H1 (cell line): ENCODE measurements around the gene NUDT19. TPM values are rescaled to one million over a fixed set of nuclear protein-coding genes. Genes with fewer than 3 reads are reported as not detected.

Source experiments
- CTCF ChIA-PET: fragments of 300-600 bp; sonication (Branson Sonifier 250); formaldehyde crosslinking; loops from one replicate; lab custom pipeline; 2021; ENCODE audit not compliant: partially characterized antibody; lab: Charles Lee
- POLR2A ChIA-PET: fragments of 300-600 bp; sonication (Branson Sonifier 250); formaldehyde crosslinking; loops from one replicate; lab custom pipeline; 2021; ENCODE audit warnings: inconsistent platforms; ENCODE audit not compliant: partially characterized antibody; lab: Charles Lee
- DNase-seq, 2 experiments: peaks; one replicate each; pipeline versions ENCODE4 v3.0.0 to v3.0.0-alpha.2; 2010 to 2022; ENCODE audit warnings: low spot score in 2 of 2, low read depth in 1 of 2, mixed read lengths in 1 of 2
- FAIRE-seq: peaks from 2 replicates; lab custom pipeline; 2011; peaks lifted over from hg19 to GRCh38; lab: Jason Lieb, UNC
- H2AFZ ChIP-seq: 2 replicates; pipeline ENCODE4 v1.8.1; 2012; ENCODE audit warnings: low read length, inconsistent platforms
- H2AK5ac ChIP-seq: 2 replicates; pipeline ENCODE4 v1.6.1; 2013; ENCODE audit warnings: low read depth, low read length
- H2BK120ac ChIP-seq: replicated peaks from 2 replicates; pipeline ENCODE3; 2013; ENCODE audit warnings: low read depth, low read length, inconsistent platforms
- H2BK12ac ChIP-seq: 2 replicates; pipeline ENCODE4 v1.6.1; 2013; ENCODE audit warnings: low read depth, low read length
- H2BK15ac ChIP-seq: 2 replicates; pipeline ENCODE4 v1.6.1; 2013; ENCODE audit warnings: low read length
- H2BK20ac ChIP-seq: 2 replicates; pipeline ENCODE4 v1.6.1; 2013; ENCODE audit warnings: low read length
- H2BK5ac ChIP-seq: 2 replicates; pipeline ENCODE4 v1.6.1; 2013; ENCODE audit warnings: low read depth, low read length
- H3K14ac ChIP-seq: 2 replicates; pipeline ENCODE4 v1.6.1; 2013; ENCODE audit warnings: inconsistent platforms; ENCODE audit not compliant: insufficient read length
- H3K18ac ChIP-seq: 2 replicates; pipeline ENCODE4 v1.6.1; 2013; ENCODE audit warnings: low read length; ENCODE audit errors: extremely low read depth
- H3K23ac ChIP-seq: 2 replicates; pipeline ENCODE4 v1.6.1; 2013; ENCODE audit warnings: inconsistent platforms; ENCODE audit not compliant: insufficient read length
- H3K23me2 ChIP-seq: 2 replicates; pipeline ENCODE4 v1.6.1; 2013; ENCODE audit warnings: low read depth, low read length
- H3K27ac ChIP-seq: 2 replicates; pipeline ENCODE4 v1.6.1; 2011; ENCODE audit warnings: low read depth, low read length, inconsistent platforms
- H3K27me3 ChIP-seq, 4 experiments: replicated peaks in 1 of 4; 1 replicate in 1 of 4; 2 replicates in 3 of 4; pipeline versions ENCODE4 v1.6.1 to v1.8.1; 2011 to 2013; ENCODE audit warnings: low read length in 3 of 4, mild to moderate bottlenecking in 3 of 4, inconsistent platforms in 2 of 4, mixed read lengths in 2 of 4, moderate library complexity in 1 of 4; ENCODE audit not compliant: control insufficient read depth in 3 of 4, insufficient read depth in 3 of 4; ENCODE audit errors: extremely low read depth in 1 of 4
- H3K36me3 ChIP-seq, 4 experiments: 2 replicates each; pipeline versions ENCODE4 v1.6.1 to v1.8.1; 2011 to 2013; ENCODE audit warnings: mild to moderate bottlenecking in 4 of 4, low read length in 3 of 4, moderate library complexity in 2 of 4, control low read depth in 1 of 4, inconsistent platforms in 1 of 4; ENCODE audit not compliant: insufficient read depth in 4 of 4, control insufficient read depth in 2 of 4
- H3K4ac ChIP-seq: replicated peaks from 2 replicates; pipeline ENCODE3; 2013; ENCODE audit warnings: low read length, low read depth, mixed read lengths, inconsistent platforms; ENCODE audit not compliant: insufficient read length
- H3K4me1 ChIP-seq, 4 experiments: replicated peaks in 1 of 4; 1 replicate in 1 of 4; 2 replicates in 3 of 4; pipeline versions ENCODE4 v1.6.1 to v1.8.1; 2011 to 2013; ENCODE audit warnings: low read length in 3 of 4, inconsistent platforms in 2 of 4, mixed read lengths in 1 of 4; ENCODE audit not compliant: insufficient read depth in 4 of 4, control insufficient read depth in 3 of 4
- H3K4me2 ChIP-seq, 2 experiments: 2 replicates each; pipeline versions ENCODE4 v1.6.1 to v1.8.1; 2011 to 2013; ENCODE audit warnings: low read depth in 2 of 2, low read length in 2 of 2, control low read depth in 1 of 2, inconsistent platforms in 1 of 2, mild to moderate bottlenecking in 1 of 2; ENCODE audit not compliant: insufficient read depth in 1 of 2
- H3K4me3 ChIP-seq, 4 experiments: fragments of 200-600, 300-600 bp in 1 of 4; sonication (generic), shearing (Covaris generic), sonication (Bioruptor Twin) in 1 of 4; 2 replicates each; pipeline versions ENCODE4 v1.5.1 to v1.8.1; 2011 to 2016; ENCODE audit warnings: low read length in 4 of 4, low read depth in 3 of 4, control low read depth in 2 of 4, inconsistent platforms in 2 of 4, mild to moderate bottlenecking in 2 of 4, mixed read lengths in 1 of 4, moderate library complexity in 1 of 4; ENCODE audit not compliant: insufficient read depth in 2 of 4; ENCODE audit errors: extremely low read depth in 1 of 4
- H3K56ac ChIP-seq: replicated peaks from 2 replicates; pipeline ENCODE3; 2013; ENCODE audit warnings: low read depth, mild to moderate bottlenecking, mixed read lengths, low read length, inconsistent platforms; ENCODE audit not compliant: insufficient read length
- H3K79me1 ChIP-seq: 2 replicates; pipeline ENCODE4 v1.6.1; 2013; ENCODE audit warnings: low read depth, low read length, control low read depth
- H3K79me2 ChIP-seq, 2 experiments: 2 replicates each; pipeline versions ENCODE4 v1.6.1 to v1.8.1; 2012 to 2013; ENCODE audit warnings: low read length in 2 of 2, mild to moderate bottlenecking in 2 of 2, inconsistent platforms in 1 of 2; ENCODE audit not compliant: insufficient read depth in 2 of 2, control insufficient read depth in 1 of 2
- H3K9ac ChIP-seq, 4 experiments: replicated peaks in 1 of 4; 1 replicate in 1 of 4; 2 replicates in 3 of 4; pipeline versions ENCODE4 v1.6.1 to v1.8.1; 2011 to 2013; ENCODE audit warnings: low read depth in 3 of 4, low read length in 3 of 4, control low read depth in 2 of 4, mild to moderate bottlenecking in 2 of 4, moderate library complexity in 2 of 4, inconsistent platforms in 1 of 4; ENCODE audit errors: extremely low read depth in 1 of 4
- H3K9me3 ChIP-seq, 2 experiments: 2 replicates each; pipeline versions ENCODE4 v1.6.1 to v1.8.1; 2012 to 2013; ENCODE audit warnings: mild to moderate bottlenecking in 2 of 2, moderate library complexity in 2 of 2, control low read depth in 1 of 2, inconsistent platforms in 1 of 2, low read depth in 1 of 2, low read length in 1 of 2, mixed read lengths in 1 of 2; ENCODE audit not compliant: insufficient read depth in 2 of 2
- H4K20me1 ChIP-seq, 2 experiments: replicated peaks in 1 of 2; 2 replicates each; pipeline versions ENCODE3 to v1.8.1; 2011 to 2013; ENCODE audit warnings: inconsistent platforms in 2 of 2, low read length in 2 of 2, mild to moderate bottlenecking in 1 of 2; ENCODE audit not compliant: insufficient read depth in 2 of 2, control insufficient read depth in 1 of 2
- H4K5ac ChIP-seq: 2 replicates; pipeline ENCODE4 v1.6.1; 2013; ENCODE audit warnings: low read length, low read depth, mixed read lengths, inconsistent platforms; ENCODE audit not compliant: insufficient read length
- H4K8ac ChIP-seq: 2 replicates; pipeline ENCODE4 v1.8.0; 2013; ENCODE audit warnings: mild to moderate bottlenecking, moderate library complexity, low read length, inconsistent platforms; ENCODE audit not compliant: insufficient read depth; ENCODE audit errors: extremely low read depth
- H4K91ac ChIP-seq: replicated peaks from 2 replicates; pipeline ENCODE3; 2013; ENCODE audit warnings: low read length, mixed read lengths, inconsistent platforms; ENCODE audit not compliant: insufficient read length
- GABPA ChIP-seq: IDR thresholded peaks from 2 replicates; pipeline ENCODE4 v1.6.1; 2011; ENCODE audit warnings: mild to moderate bottlenecking, low read length, moderate library complexity, borderline replicate concordance; ENCODE audit not compliant: insufficient read depth
- PHF8 ChIP-seq: fragments of 200-600 bp; sonication (generic); conservative IDR thresholded peaks from 2 replicates; pipeline ENCODE4 v1.7.1; 2012; ENCODE audit warnings: low read depth, mild to moderate bottlenecking, inconsistent platforms, low read length, moderate library complexity
- SIRT6 ChIP-seq: IDR thresholded peaks from one replicate; pipeline ENCODE4 v1.7.1; 2012; ENCODE audit warnings: low read length, inconsistent platforms
- WGBS, 2 experiments: shearing (Covaris generic) in 1 of 2; methylation state at CpG; one replicate each; pipeline versions ENCODE4 v1.1.6 to v1.1.7; 2013 to 2015; ENCODE audit warnings: low lambda C conversion rate in 2 of 2, mixed read lengths in 2 of 2, inconsistent platforms in 1 of 2, low coverage in 1 of 2, missing lambda C conversion rate in 1 of 2; ENCODE audit not compliant: insufficient replicate concordance in 2 of 2, insufficient coverage in 1 of 2, insufficient read length in 1 of 2; ENCODE audit errors: extremely low coverage in 1 of 2, missing lambda C conversion rate in 1 of 2; 5-methylcytosine and 5-hydroxymethylcytosine counted together
- polyA plus RNA-seq, 7 experiments: library from polyadenylated mRNA; depleted of rRNA in 3 of 7; stranded (reverse) in 5 of 7; unstranded in 2 of 7; fragments of >200 nt in 5 of 7; fragments of 200-250 nt in 2 of 7; gene quantifications; 1 replicate in 5 of 7; 2 replicates in 1 of 7; 4 replicates in 1 of 7; pipeline versions ENCODE4 v1.2.1 to v1.2.3, GENCODE V29; 2011 to 2013; ENCODE audit warnings: missing spikeins in 2 of 7, mixed read lengths in 2 of 7
- total RNA-seq: library from RNA; stranded (reverse); fragmentation: NEBNext Ultra II Directional; extraction: Animal tissue kit (Norgen Biotek cat#: 25700); gene quantifications from 2 replicates; pipeline ENCODE4 v1.2.1, GENCODE V29; 2021

The NUDT19 gene
- total and polyA plus RNA-seq, 2 of the 8 experiments (the other 6 are each of a cell fraction or from before 2014, with no cell fraction given) = 2.0 to 3.3 TPM

DNA sequence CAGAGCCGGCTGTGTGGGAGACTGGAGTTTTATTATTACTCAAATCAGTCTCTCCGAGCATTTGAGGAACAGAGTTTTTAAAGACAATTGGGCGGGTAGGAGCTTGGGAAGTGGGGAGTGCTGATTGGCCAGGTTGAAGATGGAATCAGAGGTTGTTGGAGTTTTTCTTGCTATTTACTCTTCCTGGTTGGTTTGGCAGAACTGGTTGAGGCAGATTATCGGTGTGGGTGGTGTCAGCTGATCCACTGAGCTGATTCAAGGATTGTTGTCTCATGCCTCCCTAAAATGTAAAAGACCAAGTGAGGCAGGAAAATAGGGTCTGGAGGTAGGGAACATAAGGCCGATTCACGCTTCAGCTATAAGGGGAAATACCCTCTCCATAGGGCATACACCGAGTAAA, 26.7 kb downstream of the NUDT19 start:
- Histone ChIP-seq H3K14ac (no peak overlapping the region), H3K9ac (no peak overlapping the region), H4K8ac (no peak overlapping the region), H3K79me1 (no peaks in the 10 kb centered on the region), H3K4me3 (no peak overlapping the region), H3K18ac (no peak overlapping the region; the same call in 1 of the 2 replicates), H3K79me2 (no peaks in the 10 kb centered on the region), H3K4me2 (no peak overlapping the region), H2BK5ac (no peak overlapping the region), H3K36me3 (no peaks in the 10 kb centered on the region), H2AK5ac (no peak overlapping the region), H2AFZ (no peak overlapping the region), H3K27ac (no peak overlapping the region), H2BK15ac (peak overlapping the region; percentile 46; the same call in 1 of the 2 replicates), H4K5ac (peak overlapping the region; percentile 29), H3K27me3 (no peaks in the 10 kb centered on the region), H2BK20ac (no peak overlapping the region), H2BK12ac (no peak overlapping the region; the same call in 1 of the 2 replicates), H3K23me2 (peaks cover 1% of the 10 kb centered on the region; the same call in 1 of the 2 replicates), H3K23ac (no peak overlapping the region), H2BK120ac (no peak overlapping the region), H3K4ac (no peak overlapping the region), H3K9me3 (peaks cover 0 to 5% of the 10 kb centered on the region in 2 experiments; a peak in 1 of 4 replicates), H4K91ac (no peak overlapping the region), H3K4me1 (peaks cover 0 to 3% (median 1%) of the 10 kb centered on the region in 4 experiments; a peak in 2 of 7 replicates), H4K20me1 (no peaks in the 10 kb centered on the region), H3K56ac (no peak overlapping the region)
- FAIRE-seq (no peak), DNase-seq (no peak)
- ChIA-PET CTCF (interaction anchor here (1.0 to 1.8 kb wide), 7 partner anchors 10 to 183 kb away, joined by 3 to 6 read pairs (median 4); partner anchors contain the start of gene SLC7A9), POLR2A (no interaction called here)
- 78% methylated on average over 7 of the region's 7 CpGs; no CpG with 5 or more reads in 1 of the 2 experiments for WGBS, 2 experiments
- no peak for TF ChIP-seq PHF8
- no peak for TF ChIP-seq SIRT6
- TF ChIP-seq GABPA = no peak
